GM18498 (cell line): ENCODE data around the gene CCDC40.

Source experiments
- ATAC-seq: cut with Tn5 transposase; IDR thresholded peaks from one replicate; pipeline ENCODE4 v1.9.1; 2021; ENCODE audit warnings: mild to moderate bottlenecking, moderate library complexity; ENCODE audit not compliant: unreplicated experiment

CCDC40 gene

DNA sequence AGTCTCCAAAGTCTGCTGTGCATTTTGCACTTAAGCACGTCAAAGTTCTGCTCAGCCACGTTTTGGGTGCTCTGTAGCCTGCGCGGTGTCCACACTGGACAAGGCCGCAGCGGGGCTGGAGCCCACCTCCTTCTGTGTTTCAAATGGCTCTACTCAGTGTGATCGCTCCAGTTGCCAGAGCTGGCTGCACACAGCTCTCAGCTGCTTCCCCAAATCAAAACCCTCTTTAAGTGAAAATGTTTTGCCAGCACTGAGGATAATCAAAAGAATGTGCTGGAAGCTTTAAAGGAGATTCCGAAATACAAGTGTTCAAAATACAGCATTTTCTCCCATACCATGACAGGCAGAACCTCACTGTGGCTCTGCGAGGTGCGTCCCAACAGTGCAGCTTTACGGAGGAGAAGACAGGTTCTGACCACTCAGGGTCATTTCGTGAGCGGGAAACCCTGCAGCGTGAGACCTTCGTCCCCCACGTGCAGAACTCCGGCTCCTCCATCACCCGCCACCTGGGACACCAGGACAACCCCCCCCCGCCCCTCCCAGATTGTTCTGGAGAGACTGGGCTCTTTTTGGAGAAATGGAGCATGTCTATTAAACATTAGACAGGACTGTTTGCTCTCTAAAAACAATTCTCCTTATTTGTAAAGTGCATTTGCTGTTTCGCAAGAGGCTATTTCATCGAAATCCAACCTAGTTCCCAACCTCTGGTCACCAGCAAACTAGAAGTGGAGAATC is 17.4 kb upstream of the CCDC40 start:
- ATAC-seq = no peak

DNA sequence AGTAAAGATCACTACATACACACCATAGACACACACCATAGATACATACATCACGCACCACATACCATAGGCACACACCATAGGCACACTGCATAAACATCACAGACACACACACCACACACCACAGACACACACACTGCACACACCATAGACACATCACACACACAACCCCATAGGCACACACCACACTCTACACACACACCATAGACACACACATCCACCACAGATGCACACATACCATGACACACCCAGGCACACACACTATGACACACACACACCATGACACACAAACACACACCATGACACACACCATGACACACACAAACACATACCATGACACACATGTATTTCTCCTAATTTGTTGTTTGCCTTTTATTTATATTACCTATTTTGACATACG is 14.8 kb upstream of the CCDC40 start:
- no peak for ATAC-seq

DNA sequence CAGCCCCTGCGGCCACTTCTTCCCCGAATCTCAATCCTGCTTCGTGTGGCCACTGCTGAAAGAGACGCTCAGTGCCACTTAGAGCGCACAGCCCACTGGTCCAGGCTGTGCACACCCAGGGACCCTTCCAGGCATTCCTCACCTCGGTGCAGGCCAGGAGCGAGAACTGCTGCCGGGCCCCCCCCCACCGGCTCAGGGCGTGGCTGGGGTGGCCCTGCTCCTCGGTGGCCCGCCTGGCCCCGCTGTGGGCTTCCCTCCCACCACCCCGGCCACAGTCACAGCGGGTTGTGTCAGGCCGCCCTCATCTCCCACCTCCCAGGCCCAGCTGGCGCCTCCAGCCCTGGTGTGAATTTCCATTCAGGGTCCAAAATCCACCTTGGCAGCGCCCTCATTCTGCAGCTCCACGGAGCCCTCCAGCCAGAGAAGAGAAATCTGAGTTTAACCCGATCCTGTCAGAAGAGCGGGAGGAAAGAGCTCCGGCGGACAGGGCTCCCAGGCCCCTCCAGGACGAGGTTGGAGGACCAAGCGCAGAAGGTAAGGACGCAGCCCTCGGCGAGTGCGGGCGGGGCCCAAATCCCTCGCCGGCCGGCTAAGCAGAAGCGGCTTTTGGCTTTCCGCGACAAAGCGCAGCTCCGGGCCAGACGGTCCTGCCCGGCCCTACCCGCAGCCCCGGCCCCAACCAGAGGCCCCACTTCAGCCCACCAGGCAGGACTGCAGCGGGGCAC is 12.8 kb upstream of the CCDC40 start:
- ATAC-seq = no peak

DNA sequence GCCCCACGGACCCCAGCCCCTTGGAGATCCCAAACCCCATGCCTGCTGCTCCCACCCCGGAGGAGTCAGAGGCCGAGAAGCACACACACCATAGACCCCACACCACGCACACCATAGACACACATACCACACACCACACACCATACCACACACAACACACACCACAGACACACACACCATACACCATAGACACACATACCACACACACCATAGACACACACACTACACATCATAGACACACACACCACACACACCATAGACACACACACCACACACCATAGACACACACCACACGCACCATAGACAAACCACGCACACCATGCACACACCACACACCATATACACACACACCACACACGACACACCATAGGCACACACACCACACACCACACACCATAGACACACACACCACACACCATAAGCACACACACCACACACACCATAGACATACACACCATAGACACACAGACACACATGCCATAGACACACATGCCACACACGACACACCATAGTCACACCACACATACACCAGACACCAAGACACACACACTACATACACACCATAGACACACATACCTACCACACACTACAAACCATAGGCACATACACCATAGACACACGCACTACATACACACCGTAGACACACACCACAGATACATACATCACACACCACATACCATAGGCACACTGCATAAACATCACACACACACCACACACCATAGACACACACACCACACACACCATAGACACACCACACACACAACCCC is 12.1 kb upstream of the CCDC40 start:
- no peak for ATAC-seq

DNA sequence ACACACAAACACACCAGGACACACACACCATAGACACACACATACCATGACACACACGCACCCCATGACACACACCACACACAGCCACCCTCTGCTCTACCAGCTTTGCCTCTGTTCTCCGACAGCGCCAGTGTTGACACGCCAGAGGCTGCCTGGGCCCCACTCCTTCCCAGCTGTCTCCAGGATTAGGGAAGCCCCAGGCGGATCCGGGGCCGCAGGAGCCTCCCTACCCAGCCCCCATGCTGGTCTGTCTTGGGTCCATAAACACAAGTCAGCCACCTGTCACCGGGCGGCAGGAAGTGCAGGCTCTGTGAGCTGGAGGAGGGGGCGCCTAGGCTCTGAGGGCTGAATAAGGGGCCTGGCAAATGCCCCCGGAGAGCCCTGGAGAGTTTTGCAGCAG is 11.3 kb upstream of the CCDC40 start:
- no peak for ATAC-seq

DNA sequence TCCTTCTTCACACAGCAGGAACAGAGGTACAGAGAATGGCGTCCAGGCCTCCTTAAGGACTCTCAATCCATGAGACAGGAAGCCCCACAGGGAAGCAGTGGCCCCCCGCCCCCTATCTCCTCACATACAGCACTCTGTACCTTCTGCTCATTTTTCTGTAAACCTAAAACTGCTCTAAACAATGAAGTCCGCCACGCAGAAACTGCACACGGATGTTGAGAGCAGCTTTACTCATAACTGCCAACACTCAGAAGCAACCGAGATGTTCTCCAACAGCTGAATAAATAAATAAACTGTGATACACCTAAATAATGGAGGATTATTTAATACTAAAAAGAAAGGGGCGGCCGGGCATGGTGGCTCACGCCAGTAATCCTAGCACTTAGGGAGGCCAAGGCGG is 10.6 kb upstream of the CCDC40 start:
- ATAC-seq = no peak

DNA sequence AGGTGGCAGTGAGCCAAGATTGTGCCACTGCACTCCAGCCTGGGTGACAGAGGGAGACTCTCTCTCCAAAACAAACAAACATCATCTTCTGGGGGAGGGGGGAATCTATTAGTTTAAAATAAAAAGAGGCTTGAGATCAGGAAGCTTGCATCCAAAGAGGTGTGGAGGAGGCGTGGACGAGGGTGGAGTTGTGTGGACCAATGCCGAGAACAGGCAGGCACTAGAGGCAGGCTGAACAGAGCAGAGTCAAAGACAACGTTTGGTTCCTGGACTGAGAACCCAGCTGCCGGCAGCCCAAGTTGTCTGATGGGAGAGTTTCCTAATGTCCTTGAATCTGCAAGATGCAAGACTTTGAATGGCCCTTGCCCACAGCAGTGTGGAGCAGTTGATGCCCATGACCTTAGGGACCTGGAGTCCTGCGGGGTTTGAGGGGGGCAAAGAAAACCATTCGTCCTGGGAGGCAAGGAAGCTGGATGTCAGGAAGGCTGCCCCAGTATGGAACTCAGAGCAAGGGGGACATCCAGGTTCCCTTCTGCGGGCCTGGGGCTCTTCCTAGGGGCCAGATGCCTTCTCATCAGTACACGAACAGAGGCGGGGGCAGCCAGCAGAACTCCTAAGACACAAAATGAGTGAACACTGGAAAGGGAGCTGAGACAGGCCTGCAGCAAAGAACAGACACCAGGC is 9.9 kb upstream of the CCDC40 start:
- ATAC-seq = no peak

DNA sequence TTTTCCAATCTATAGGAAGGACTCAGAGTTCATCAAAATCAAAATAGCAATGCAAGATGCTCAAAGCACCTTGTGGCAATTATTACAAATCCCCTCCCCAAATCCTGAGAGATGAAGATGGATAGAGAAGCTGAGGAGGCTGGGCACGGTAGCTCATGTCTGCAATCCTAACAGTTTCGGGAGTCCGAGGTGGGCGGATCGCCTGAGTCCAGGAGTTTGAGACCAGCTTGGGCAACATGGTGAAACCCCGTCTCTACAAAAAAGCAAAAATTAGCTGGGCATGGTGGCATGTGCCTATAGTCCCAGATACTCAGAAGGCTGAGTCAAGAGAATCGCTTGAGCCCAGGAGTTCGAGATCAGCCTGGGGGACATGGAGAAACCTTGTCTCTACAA is 9.4 kb upstream of the CCDC40 start:
- ATAC-seq = no peak

DNA sequence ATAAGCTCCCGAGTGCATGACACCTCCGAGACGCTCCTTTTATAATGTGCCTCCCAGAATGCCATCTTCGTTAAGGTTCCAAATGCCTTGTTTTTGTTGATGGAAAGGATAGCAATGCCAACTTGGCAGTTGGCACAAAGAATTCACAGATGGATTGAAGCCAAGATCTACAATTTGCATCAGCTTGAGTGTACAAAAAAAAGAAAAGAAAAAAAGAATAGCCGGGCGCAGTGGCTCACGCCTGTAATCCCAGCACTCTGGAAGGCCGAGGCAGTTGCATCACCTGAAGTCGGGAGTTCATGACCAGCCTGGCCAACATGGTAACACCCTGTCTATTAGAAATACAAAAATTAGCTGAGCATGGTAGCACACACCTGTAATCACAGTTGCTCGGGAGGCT is 8.4 kb upstream of the CCDC40 start:
- ATAC-seq = no peak

DNA sequence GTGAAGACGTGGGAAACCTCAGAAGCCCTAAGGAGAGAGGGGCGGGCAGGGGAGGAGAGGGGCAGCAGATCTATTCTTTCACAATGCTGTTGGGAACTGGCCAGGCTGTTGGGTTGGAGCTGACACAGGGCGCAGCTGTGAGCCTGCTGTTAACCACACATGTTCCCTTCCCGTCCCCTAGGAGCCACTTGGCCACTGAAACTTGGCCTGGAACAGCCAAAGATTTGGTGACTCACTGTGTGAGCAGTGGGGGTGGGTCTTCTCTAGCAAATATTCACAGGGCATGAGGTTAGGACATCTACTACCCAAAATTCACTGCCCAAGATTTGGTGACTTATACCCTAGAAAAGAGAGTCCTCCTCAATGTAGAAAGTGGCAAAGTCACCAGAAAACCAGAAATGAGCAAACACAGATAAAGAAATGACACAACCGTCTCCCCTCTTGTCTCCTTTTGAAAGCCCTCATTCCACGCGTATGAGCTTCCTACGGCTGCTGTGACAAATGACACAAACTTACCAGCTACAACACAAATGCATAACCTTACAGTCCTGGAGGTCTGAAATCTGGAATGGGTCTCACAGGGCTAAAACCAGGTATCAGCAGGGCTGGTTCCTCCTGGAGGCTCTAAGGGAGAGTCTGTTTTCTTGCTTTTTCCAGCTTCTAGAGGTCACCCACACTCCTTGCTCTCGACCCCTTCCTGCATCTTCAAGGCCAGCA is 7.0 kb upstream of the CCDC40 start:
- no peak for ATAC-seq

DNA sequence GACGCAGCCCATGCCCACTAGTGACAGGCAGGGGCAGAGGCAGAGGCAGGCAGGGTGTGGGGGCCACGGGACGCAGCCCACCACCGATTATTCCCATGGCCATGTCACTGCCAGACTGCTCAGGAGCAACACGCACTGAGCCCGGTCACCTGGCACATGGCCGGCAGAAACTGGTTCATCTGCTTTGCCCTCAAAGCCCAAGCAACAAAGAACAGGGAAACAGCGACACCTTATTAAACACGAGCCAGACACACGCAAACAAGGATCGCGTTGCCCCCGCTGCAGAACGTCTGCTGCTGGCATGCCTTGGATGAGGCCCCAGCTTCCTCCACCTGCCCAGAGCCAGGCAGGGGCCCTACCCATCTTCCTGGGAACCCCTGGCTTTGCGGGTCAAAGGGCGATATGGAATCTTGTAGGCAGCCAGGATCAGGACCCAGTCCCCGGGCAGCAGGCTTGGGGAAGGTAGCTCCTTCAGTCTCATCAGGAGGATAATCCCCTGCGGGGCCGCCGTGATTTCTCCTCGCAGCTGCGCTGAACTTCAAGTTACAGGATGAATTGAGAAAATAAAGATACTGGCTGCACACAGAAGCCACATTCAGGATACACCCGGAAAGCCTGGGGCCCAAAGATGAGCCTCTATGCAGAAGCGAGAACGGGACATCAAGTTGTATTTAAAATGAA is 5.6 kb upstream of the CCDC40 start:
- no peak for ATAC-seq

DNA sequence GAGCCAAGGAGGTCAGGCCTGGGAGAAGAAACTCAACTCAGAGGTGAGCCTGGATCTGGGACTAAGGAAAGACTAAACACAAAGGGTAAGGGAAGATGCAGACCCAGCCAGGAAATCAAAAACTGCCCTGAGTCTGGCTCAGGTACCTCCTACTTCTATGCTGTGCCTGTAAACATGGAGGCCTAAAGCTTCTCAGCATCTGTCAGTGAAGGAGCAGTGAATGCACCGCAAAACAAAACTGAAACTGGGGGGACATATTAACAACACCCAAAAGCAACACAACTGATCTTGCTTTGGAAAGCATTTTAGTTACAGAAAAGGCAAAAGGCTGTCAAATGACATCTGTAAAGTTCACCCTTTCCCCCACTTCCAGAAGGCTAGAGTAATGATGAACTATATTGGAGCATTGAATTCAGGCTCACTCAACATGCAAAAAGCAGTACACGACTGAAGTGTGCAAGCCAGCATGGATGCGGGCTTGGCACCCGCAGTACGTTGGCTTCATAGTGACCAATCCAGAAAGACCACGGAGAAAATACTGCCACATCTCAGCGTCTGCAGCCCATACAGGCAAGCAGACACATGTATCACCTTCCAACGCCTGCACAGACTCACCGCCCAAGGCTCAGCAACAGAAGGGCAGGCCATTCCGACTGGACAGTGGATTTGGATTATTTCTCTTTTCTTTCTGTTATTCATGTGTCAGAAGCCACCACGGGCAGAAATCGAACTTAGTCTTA is 4.6 kb upstream of the CCDC40 start:
- ATAC-seq = no peak

DNA sequence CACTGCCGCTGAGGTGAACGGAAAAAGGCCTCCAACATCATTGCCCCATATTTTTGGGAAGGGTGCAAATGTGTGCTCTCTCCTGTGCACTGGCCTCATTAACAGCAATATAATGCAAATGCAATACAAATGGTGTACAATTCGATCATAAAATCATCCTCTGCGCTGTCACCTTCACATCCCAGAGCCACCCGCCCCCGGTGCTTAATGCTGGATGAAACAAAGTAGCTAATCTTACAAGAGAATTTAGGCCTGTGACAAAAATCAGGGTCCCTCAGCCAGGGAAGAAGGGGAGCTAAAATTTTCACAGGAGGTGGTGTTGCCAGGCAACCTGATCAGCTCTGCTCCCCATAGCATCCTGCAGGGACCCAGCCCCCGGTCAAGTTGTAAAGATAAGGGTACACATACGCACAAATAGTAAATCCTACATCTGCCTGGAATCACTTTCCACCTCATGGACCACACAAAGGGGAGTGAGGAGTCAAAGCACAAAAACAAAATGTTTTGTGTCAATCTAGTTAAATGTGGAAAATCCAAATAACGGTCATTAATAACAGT is 3.7 kb upstream of the CCDC40 start:
- no peak for ATAC-seq

DNA sequence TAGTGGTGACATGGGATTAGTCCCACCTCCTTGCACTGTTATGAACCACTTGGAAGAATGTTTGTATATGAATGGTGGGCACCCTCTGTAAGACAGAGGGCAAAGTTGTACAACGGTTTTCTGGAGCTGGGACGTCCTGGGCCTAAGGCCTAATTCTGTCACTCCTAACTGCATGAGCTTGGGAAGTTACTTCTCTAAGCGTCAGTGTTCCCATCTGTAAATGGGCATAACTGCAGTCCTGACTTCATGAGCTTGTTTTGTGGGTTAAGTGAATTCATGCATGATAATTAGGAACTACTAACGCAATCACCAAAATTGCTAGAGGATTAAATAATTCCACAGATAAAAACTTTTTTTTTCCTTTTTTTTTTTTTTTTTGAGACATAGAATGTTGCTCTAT is 2.6 kb upstream of the CCDC40 start:
- ATAC-seq = no peak

DNA sequence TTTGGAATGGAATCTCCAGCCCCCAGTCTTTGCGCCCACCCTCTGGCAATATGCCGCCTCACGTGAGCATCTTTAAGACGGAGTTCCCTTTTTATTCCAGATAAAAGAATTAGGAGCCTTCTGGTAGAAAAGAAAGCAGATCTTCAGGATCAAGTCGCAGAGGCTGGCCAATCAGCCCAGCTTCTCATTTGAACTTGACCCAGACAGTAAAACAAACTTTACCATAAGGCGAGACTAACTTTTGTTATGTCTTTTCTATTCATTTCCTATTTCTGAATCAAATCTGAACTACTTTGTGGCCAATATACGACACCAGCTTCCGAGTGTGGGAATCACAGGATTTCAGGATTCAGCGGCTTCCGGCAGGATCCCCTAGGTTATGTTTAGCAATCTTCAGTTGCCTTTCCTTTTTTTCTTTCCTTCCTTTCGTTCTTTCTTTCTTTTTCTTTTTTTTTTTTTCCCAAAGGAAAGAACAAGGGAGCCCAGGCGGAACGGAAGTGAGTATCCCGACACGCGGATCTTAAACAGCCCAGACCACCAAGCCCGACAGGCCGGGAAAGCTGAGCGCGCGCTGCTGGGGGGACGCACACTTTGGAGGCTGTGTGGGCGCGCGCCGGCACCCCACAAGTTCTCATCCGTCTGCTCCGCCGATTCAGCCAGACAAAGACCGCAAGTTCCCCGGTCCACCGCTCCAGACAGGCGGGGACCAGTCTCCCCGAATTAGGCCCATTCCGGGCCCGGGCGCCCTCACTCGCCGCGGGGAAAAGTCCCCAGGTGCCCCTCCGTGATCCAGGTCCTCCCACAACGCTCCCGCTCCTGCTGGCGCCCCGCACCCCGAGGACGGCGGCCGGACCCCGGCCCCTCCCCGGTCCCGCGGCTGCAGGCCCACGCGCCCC is 1.4 kb upstream of the CCDC40 start:
- ATAC-seq = peak; percentile 33

DNA sequence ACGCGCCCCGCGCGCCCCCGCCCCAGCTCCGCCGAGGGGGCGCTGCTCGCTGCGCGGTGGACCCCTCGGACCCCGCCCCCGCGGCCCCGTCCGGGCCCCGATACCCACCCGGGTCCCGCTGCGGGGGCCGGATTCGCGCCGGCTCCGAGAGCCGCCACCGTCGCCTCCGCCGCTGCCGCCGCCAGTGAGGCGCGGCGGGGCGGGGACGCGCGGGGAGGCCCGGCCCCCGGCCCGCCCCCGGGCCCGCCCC is 830 bp upstream of the CCDC40 start, which contains the start of gene TBC1D16:
Gene TBC1D16 (minus strand): TSS at position 186 of the 250 bp plus-strand sequence. CDS start 22,325 bp downstream, outside the sequence.
- ATAC-seq = no peak

DNA sequence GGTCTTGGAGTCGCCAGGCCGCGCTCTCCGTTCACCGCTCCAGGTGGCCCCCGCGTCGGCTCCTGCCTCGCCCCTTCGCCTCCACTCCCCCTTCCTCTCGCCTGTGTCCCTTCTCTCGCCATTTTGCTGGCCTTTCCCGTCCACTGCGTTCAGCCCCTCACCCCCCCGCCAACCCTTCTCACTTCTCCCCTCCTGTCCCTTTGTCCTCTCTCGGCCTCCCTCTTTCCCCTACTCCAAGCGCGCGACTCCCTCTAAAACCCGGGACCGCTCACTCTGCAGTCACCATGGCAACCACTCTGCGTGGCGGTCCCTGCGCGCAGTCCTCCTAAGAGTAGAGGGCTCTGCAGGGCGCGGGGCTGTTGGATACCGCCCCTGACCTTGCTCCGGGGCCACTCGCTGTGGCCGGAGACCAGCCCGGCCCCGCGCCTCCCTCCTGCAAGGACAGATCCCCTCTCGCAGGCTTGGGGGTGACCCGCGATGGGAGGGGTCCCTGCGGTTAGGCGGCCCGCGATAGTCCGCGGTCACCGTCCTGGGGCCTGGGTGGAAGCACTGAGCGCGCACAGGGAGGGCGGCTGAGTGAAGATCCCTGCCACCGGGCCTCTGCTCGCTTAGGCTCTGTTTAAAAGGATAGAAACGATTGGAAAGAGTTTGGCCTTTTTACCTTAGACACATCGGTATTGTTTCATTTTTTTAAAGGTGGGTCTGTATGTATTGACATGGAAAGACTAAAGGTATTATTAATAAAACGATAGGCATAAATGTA is 454 bp downstream of the CCDC40 start:
- no peak for ATAC-seq

DNA sequence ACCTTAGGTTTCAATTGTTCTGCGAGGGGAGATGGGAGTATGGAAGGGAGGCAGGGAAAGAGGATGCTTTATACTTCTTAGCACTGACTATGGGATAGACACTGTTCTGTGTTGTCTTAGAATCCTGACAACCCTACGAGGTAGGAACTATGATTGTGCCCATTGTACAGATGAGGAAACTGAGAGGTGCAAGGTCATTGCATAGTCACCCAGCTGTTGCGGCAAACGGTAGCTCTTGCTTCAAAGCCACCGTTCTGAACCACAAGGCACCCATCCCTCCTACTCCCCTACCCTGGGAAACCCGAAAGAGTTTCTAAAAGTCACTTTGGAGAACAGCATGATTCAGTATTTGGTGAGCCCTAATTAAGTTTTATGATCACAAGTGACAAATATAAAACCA is 7.5 kb downstream of the CCDC40 start:
- ATAC-seq = no peak
